ENCODE results near the gene CD300H. TPM values are rescaled to one million over a fixed set of nuclear protein-coding genes. Genes with fewer than 3 reads are reported as not detected.

The CD300H gene
- not detected in 2 replicates for total RNA-seq (2014; rRNA removed; shearing (Covaris generic); ENCODE audit: low replicate concordance)

- no peak within 1 kb of the TSS for H3K9ac ChIP-seq (ENCODE audit: low read length)
- H3K27me3 ChIP-seq (ENCODE audit: low read length) = no peaks in the 10 kb centered on the region
- no peak for DNase-seq
- H3K4me1 ChIP-seq (ENCODE audit: low read length) = no peaks in the 10 kb centered on the region
- no peak within 1 kb of the TSS for H3K4me3 ChIP-seq (ENCODE audit: low read length)
- no peaks in the 10 kb centered on the region for H4K20me1 ChIP-seq (ENCODE audit: insufficient read depth, low read depth, low read length)
- no peaks in the 10 kb centered on the region for H3K9me2 ChIP-seq (replicated peaks; ENCODE audit: insufficient read depth, low read length)
- no peaks in the 10 kb centered on the region for H3K9me3 ChIP-seq (ENCODE audit: low read length)
- H2AFZ ChIP-seq (ENCODE audit: low read length) = no peak within 1 kb of the TSS
- no peak within 1 kb of the TSS for H3K4me2 ChIP-seq (ENCODE audit: low read depth, low read length, poor library complexity, severe bottlenecking)
- H3K36me3 ChIP-seq (ENCODE audit: insufficient read depth, low read length) = no peaks in the 10 kb centered on the region
- no peaks in the 10 kb centered on the region for H3K79me2 ChIP-seq (ENCODE audit: low read length)
- no peak within 1 kb of the TSS for H3K27ac ChIP-seq (ENCODE audit: low read length)
These were observed at the start of gene CD300H for GRCh38 chr17:74567397-74567796. Gene CD300H, minus strand, starts transcription at chr17:74567509.

GRCh38 chr17:74616696-74617095 lies 49.4 kb upstream of the CD300H start:
- no peaks in the 10 kb centered on the region for H3K79me2 ChIP-seq (ENCODE audit: low read length)
- no peak overlapping the region for H3K27ac ChIP-seq (ENCODE audit: low read length)
- no peaks in the 10 kb centered on the region for H3K9me3 ChIP-seq (ENCODE audit: low read length)
- H3K36me3 ChIP-seq (ENCODE audit: insufficient read depth, low read length) = no peaks in the 10 kb centered on the region
- H3K4me3 ChIP-seq (ENCODE audit: low read length) = no peak overlapping the region
- no peaks in the 10 kb centered on the region for H3K4me1 ChIP-seq (ENCODE audit: low read length)
- no peaks in the 10 kb centered on the region for H3K9me2 ChIP-seq (replicated peaks; ENCODE audit: insufficient read depth, low read length)
- no peak overlapping the region for H3K4me2 ChIP-seq (ENCODE audit: low read depth, low read length, poor library complexity, severe bottlenecking)
- DNase-seq = no peak
- H4K20me1 ChIP-seq (ENCODE audit: insufficient read depth, low read depth, low read length) = no peaks in the 10 kb centered on the region
- no peaks in the 10 kb centered on the region for H3K27me3 ChIP-seq (ENCODE audit: low read length)
- H3K9ac ChIP-seq (ENCODE audit: low read length) = no peak overlapping the region
- H2AFZ ChIP-seq (ENCODE audit: low read length) = no peak overlapping the region

GRCh38 chr17:74612046-74612445 lies 44.7 kb upstream of the CD300H start:
- Histone ChIP-seq H3K9ac (ENCODE audit: low read length) (no peak overlapping the region), H3K9me3 (ENCODE audit: low read length) (no peaks in the 10 kb centered on the region), H3K4me3 (ENCODE audit: low read length) (no peak overlapping the region), H3K4me1 (ENCODE audit: low read length) (no peaks in the 10 kb centered on the region), H3K27ac (ENCODE audit: low read length) (no peak overlapping the region), H3K4me2 (ENCODE audit: low read depth, low read length, poor library complexity, severe bottlenecking) (no peak overlapping the region), H3K27me3 (ENCODE audit: low read length) (no peaks in the 10 kb centered on the region), H3K36me3 (ENCODE audit: insufficient read depth, low read length) (no peaks in the 10 kb centered on the region), H4K20me1 (ENCODE audit: insufficient read depth, low read depth, low read length) (0 out of 2 replicates have a peak, but pooled peaks cover 6% of the 10 kb centered on the region), H3K9me2 (replicated peaks; ENCODE audit: insufficient read depth, low read length) (no peaks in the 10 kb centered on the region), H3K79me2 (ENCODE audit: low read length) (no peaks in the 10 kb centered on the region), H2AFZ (ENCODE audit: low read length) (no peak overlapping the region)
- DNase-seq = no peak

GRCh38 chr17:74610108-74610507 lies 42.8 kb upstream of the CD300H start:
- no peak overlapping the region for H3K4me3 ChIP-seq (ENCODE audit: low read length)
- no peaks in the 10 kb centered on the region for H3K4me1 ChIP-seq (ENCODE audit: low read length)
- H3K9me3 ChIP-seq (ENCODE audit: low read length) = no peaks in the 10 kb centered on the region
- H3K9me2 ChIP-seq (replicated peaks; ENCODE audit: insufficient read depth, low read length) = no peaks in the 10 kb centered on the region
- peak; percentile 51 for DNase-seq
- no peaks in the 10 kb centered on the region for H3K27me3 ChIP-seq (ENCODE audit: low read length)
- H3K27ac ChIP-seq (ENCODE audit: low read length) = no peak overlapping the region
- 0 out of 2 replicates have a peak, but pooled peaks cover 6% of the 10 kb centered on the region for H4K20me1 ChIP-seq (ENCODE audit: insufficient read depth, low read depth, low read length)
- H3K9ac ChIP-seq (ENCODE audit: low read length) = no peak overlapping the region
- H3K4me2 ChIP-seq (ENCODE audit: low read depth, low read length, poor library complexity, severe bottlenecking) = no peak overlapping the region
- no peak overlapping the region for H2AFZ ChIP-seq (ENCODE audit: low read length)
- no peaks in the 10 kb centered on the region for H3K36me3 ChIP-seq (ENCODE audit: insufficient read depth, low read length)
- H3K79me2 ChIP-seq (ENCODE audit: low read length) = no peaks in the 10 kb centered on the region

GRCh38 chr17:74608511-74608910 lies 41.2 kb upstream of the CD300H start:
- H3K9me3 ChIP-seq (ENCODE audit: low read length) = no peaks in the 10 kb centered on the region
- H2AFZ ChIP-seq (ENCODE audit: low read length) = no peak overlapping the region
- H3K9me2 ChIP-seq (replicated peaks; ENCODE audit: insufficient read depth, low read length) = no peaks in the 10 kb centered on the region
- no peaks in the 10 kb centered on the region for H3K27me3 ChIP-seq (ENCODE audit: low read length)
- no peak overlapping the region for H3K4me2 ChIP-seq (ENCODE audit: low read depth, low read length, poor library complexity, severe bottlenecking)
- peaks cover 6% of the 10 kb centered on the region; the same call in 1 of the 2 replicates for H4K20me1 ChIP-seq (ENCODE audit: insufficient read depth, low read depth, low read length)
- no peak overlapping the region for H3K27ac ChIP-seq (ENCODE audit: low read length)
- H3K79me2 ChIP-seq (ENCODE audit: low read length) = no peaks in the 10 kb centered on the region
- no peak for DNase-seq
- no peak overlapping the region for H3K9ac ChIP-seq (ENCODE audit: low read length)
- no peaks in the 10 kb centered on the region for H3K36me3 ChIP-seq (ENCODE audit: insufficient read depth, low read length)
- H3K4me3 ChIP-seq (ENCODE audit: low read length) = no peak overlapping the region
- peaks cover 13% of the 10 kb centered on the region for H3K4me1 ChIP-seq (ENCODE audit: low read length)

GRCh38 chr17:74607221-74607620 lies 39.9 kb upstream of the CD300H start:
- Histone ChIP-seq H3K79me2 (ENCODE audit: low read length) (no peaks in the 10 kb centered on the region), H3K27ac (ENCODE audit: low read length) (no peak overlapping the region), H4K20me1 (ENCODE audit: insufficient read depth, low read depth, low read length) (peaks cover 6% of the 10 kb centered on the region; the same call in 1 of the 2 replicates), H3K4me1 (ENCODE audit: low read length) (peaks cover 13% of the 10 kb centered on the region), H3K9ac (ENCODE audit: low read length) (no peak overlapping the region), H3K4me3 (ENCODE audit: low read length) (no peak overlapping the region), H3K9me2 (replicated peaks; ENCODE audit: insufficient read depth, low read length) (no peaks in the 10 kb centered on the region), H3K9me3 (ENCODE audit: low read length) (no peaks in the 10 kb centered on the region), H2AFZ (ENCODE audit: low read length) (no peak overlapping the region), H3K27me3 (ENCODE audit: low read length) (no peaks in the 10 kb centered on the region), H3K36me3 (ENCODE audit: insufficient read depth, low read length) (no peaks in the 10 kb centered on the region), H3K4me2 (ENCODE audit: low read depth, low read length, poor library complexity, severe bottlenecking) (no peak overlapping the region)
- DNase-seq = no peak

- Histone ChIP-seq H3K27me3 (ENCODE audit: low read length) (no peaks in the 10 kb centered on the region), H3K79me2 (ENCODE audit: low read length) (no peaks in the 10 kb centered on the region), H3K9ac (ENCODE audit: low read length) (no peak overlapping the region), H2AFZ (ENCODE audit: low read length) (no peak overlapping the region), H3K4me3 (ENCODE audit: low read length) (no peak overlapping the region), H3K4me2 (ENCODE audit: low read depth, low read length, poor library complexity, severe bottlenecking) (no peak overlapping the region), H3K27ac (ENCODE audit: low read length) (no peak overlapping the region), H3K9me2 (replicated peaks; ENCODE audit: insufficient read depth, low read length) (no peaks in the 10 kb centered on the region), H3K36me3 (ENCODE audit: insufficient read depth, low read length) (no peaks in the 10 kb centered on the region), H3K4me1 (ENCODE audit: low read length) (peaks cover 13% of the 10 kb centered on the region), H4K20me1 (ENCODE audit: insufficient read depth, low read depth, low read length) (peaks cover 6% of the 10 kb centered on the region; the same call in 1 of the 2 replicates), H3K9me3 (ENCODE audit: low read length) (no peaks in the 10 kb centered on the region)
- no peak for DNase-seq
These were observed 38.7 kb upstream of the CD300H start for GRCh38 chr17:74606050-74606449.

GRCh38 chr17:74605361-74605760 lies 38.1 kb upstream of the CD300H start:
- no peak for DNase-seq
- no peak overlapping the region for H3K4me2 ChIP-seq (ENCODE audit: low read depth, low read length, poor library complexity, severe bottlenecking)
- H3K27ac ChIP-seq (ENCODE audit: low read length) = no peak overlapping the region
- H3K4me1 ChIP-seq (ENCODE audit: low read length) = peaks cover 13% of the 10 kb centered on the region
- no peak overlapping the region for H3K9ac ChIP-seq (ENCODE audit: low read length)
- H3K36me3 ChIP-seq (ENCODE audit: insufficient read depth, low read length) = no peaks in the 10 kb centered on the region
- no peaks in the 10 kb centered on the region for H3K79me2 ChIP-seq (ENCODE audit: low read length)
- H3K27me3 ChIP-seq (ENCODE audit: low read length) = no peaks in the 10 kb centered on the region
- H4K20me1 ChIP-seq (ENCODE audit: insufficient read depth, low read depth, low read length) = peaks cover 2% of the 10 kb centered on the region; the same call in 1 of the 2 replicates
- H3K9me3 ChIP-seq (ENCODE audit: low read length) = no peaks in the 10 kb centered on the region
- H2AFZ ChIP-seq (ENCODE audit: low read length) = no peak overlapping the region
- no peak overlapping the region for H3K4me3 ChIP-seq (ENCODE audit: low read length)
- no peaks in the 10 kb centered on the region for H3K9me2 ChIP-seq (replicated peaks; ENCODE audit: insufficient read depth, low read length)

- Histone ChIP-seq H3K4me2 (ENCODE audit: low read depth, low read length, poor library complexity, severe bottlenecking) (no peak overlapping the region), H3K9me2 (replicated peaks; ENCODE audit: insufficient read depth, low read length) (no peaks in the 10 kb centered on the region), H3K4me1 (ENCODE audit: low read length) (peaks cover 13% of the 10 kb centered on the region)
These were observed 37.5 kb upstream of the CD300H start for GRCh38 chr17:74604761-74605160.

More at GRCh38 chr17:74604761-74605160, 37.5 kb upstream of the CD300H start:
- DNase-seq = no peak
- Histone ChIP-seq H3K79me2 (ENCODE audit: low read length) (no peaks in the 10 kb centered on the region), H3K27me3 (ENCODE audit: low read length) (no peaks in the 10 kb centered on the region), H2AFZ (ENCODE audit: low read length) (no peak overlapping the region), H3K36me3 (ENCODE audit: insufficient read depth, low read length) (no peaks in the 10 kb centered on the region), H4K20me1 (ENCODE audit: insufficient read depth, low read depth, low read length) (no peaks in the 10 kb centered on the region; the same call in 1 of the 2 replicates), H3K4me3 (ENCODE audit: low read length) (no peak overlapping the region), H3K9me3 (ENCODE audit: low read length) (no peaks in the 10 kb centered on the region), H3K27ac (ENCODE audit: low read length) (no peak overlapping the region), H3K9ac (ENCODE audit: low read length) (no peak overlapping the region)
